A549 treated with CpdA at 1 μM for 4 hours (cell line): Measurements from ENCODE around the gene ACCSL. TPM values are rescaled to one million over a fixed set of nuclear protein-coding genes. Genes with fewer than 3 reads are reported as not detected.

ENCODE experiments used
- total RNA-seq: library from RNA; stranded (reverse); fragments of 200-300 nt; extraction: Qiagen RNA extraction; gene quantifications from 5 replicates; pipeline ENCODE4 v1.2.3, GENCODE V29; 2022; ENCODE audit warnings: low read depth

The ACCSL gene
- total RNA-seq: not detected in 5 replicates

GRCh38 chr11:44047931-44048431 is at the start of gene ACCSL:
Gene ACCSL, plus strand, starts transcription at chr11:44047981. Its CDS starts 56 bp downstream, at chr11:44048037.

GRCh38 chr11:44065841-44066731 is 18.3 kb downstream of the ACCSL start, which contains the start of gene ACCS:
Gene ACCS, plus strand, starts transcription at chr11:44066270. Its CDS starts 1,358 bp downstream, at chr11:44067628.

GRCh38 chr11:44095506-44096359 is 48.0 kb downstream of the ACCSL start, which contains the start of gene EXT2:
Gene EXT2, plus strand, starts transcription at chr11:44095678. Its CDS starts 12,035 bp downstream, at chr11:44107713.

Other genes with a start within 250 kb of the ACCSL start
- gene ALKBH3, start 167.2 kb upstream of the ACCSL start, total RNA-seq: 25.0 to 28.5 TPM (median 28.1 TPM) in 5 replicates
- 0.59 to 2.3 TPM (median 1.9 TPM) in 5 replicates for gene C11orf96, start 105.3 kb upstream of the ACCSL start, total RNA-seq
- 14.2 to 18.5 TPM (median 16.0 TPM) in 5 replicates for gene ACCS, start 18.3 kb downstream of the ACCSL start, total RNA-seq
- gene EXT2, start 47.7 kb downstream of the ACCSL start, total RNA-seq: 55.4 to 63.7 TPM (median 61.6 TPM) in 5 replicates